Karpas-422 (cell line): ENCODE results near the gene UPF1. TPM values are rescaled to one million over a fixed set of nuclear protein-coding genes. Genes with fewer than 3 reads are reported as not detected.
A peak's percentile ranks its signal among the peaks of the same experiment; 100 is the strongest.

ENCODE experiments used
- DNase-seq: peaks from one replicate; pipeline ENCODE4 v3.0.0-alpha.2; 2015
- H2AFZ ChIP-seq: fragments of 200-600 bp; sonication (generic); 2 replicates; pipeline ENCODE4 v1.6.1; 2014; ENCODE audit warnings: antibody characterized with exemption, low read length, mixed read lengths
- H3K27ac ChIP-seq: fragments of 200-600 bp; sonication (generic); 2 replicates; pipeline ENCODE4 v1.5.1; 2014; ENCODE audit warnings: mild to moderate bottlenecking, low read length, moderate library complexity
- H3K27me3 ChIP-seq: fragments of 200-600 bp; sonication (generic); 2 replicates; pipeline ENCODE4 v1.6.1; 2014; ENCODE audit warnings: low read length, mixed read lengths
- H3K36me3 ChIP-seq: fragments of 200-600 bp; sonication (generic); 2 replicates; pipeline ENCODE4 v1.6.1; 2014; ENCODE audit warnings: low read length, mixed read lengths; ENCODE audit not compliant: insufficient read depth
- H3K4me1 ChIP-seq: fragments of 200-600 bp; sonication (generic); 2 replicates; pipeline ENCODE4 v1.6.1; 2014; ENCODE audit warnings: mild to moderate bottlenecking, low read length, mixed read lengths
- H3K4me2 ChIP-seq: fragments of 200-600 bp; sonication (generic); 2 replicates; pipeline ENCODE4 v1.6.1; 2014; ENCODE audit warnings: low read length, low read depth, mild to moderate bottlenecking; ENCODE audit not compliant: poor library complexity, severe bottlenecking
- H3K4me3 ChIP-seq: fragments of 200-600 bp; sonication (generic); 2 replicates; pipeline ENCODE4 v1.5.1; 2014; ENCODE audit warnings: mild to moderate bottlenecking, antibody characterized with exemption, low read length, mixed read lengths
- H3K79me2 ChIP-seq: fragments of 200-600 bp; sonication (generic); 2 replicates; pipeline ENCODE4 v1.6.1; 2014; ENCODE audit warnings: mild to moderate bottlenecking, low read length, mixed read lengths
- H3K9ac ChIP-seq: fragments of 200-600 bp; sonication (generic); 2 replicates; pipeline ENCODE4 v1.6.0; 2014; ENCODE audit warnings: low read length
- H3K9me2 ChIP-seq: fragments of 200-600 bp; sonication (generic), shearing (Covaris generic); replicated peaks from 2 replicates; pipeline ENCODE4 v1.6.0; 2014; ENCODE audit warnings: mild to moderate bottlenecking, low read length, moderate library complexity; ENCODE audit not compliant: insufficient read depth
- H3K9me3 ChIP-seq: fragments of 300-700, 200-600 bp; sonication (generic); 2 replicates; pipeline ENCODE4 v1.6.1; 2014; ENCODE audit warnings: low read length, mixed read lengths
- H4K20me1 ChIP-seq: fragments of 200-600 bp; sonication (generic); 2 replicates; pipeline ENCODE4 v1.6.1; 2014; ENCODE audit warnings: mild to moderate bottlenecking, antibody characterized with exemption, low read length, low read depth; ENCODE audit not compliant: insufficient read depth
- total RNA-seq: library from RNA; depleted of rRNA; stranded (reverse); fragments of >200 nt; shearing (Covaris generic); gene quantifications from 2 replicates; pipeline ENCODE4 v1.2.3, GENCODE V29; 2014; ENCODE audit warnings: low replicate concordance

UPF1 gene
- total RNA-seq, 1 experiment from 2014 or later = 30.6 TPM

GRCh38 chr19:18886972-18887371, 55.2 kb downstream of the UPF1 start:
- H3K27ac ChIP-seq = no peak overlapping the region
- H3K79me2 ChIP-seq = no peaks in the 10 kb centered on the region
- H3K9ac ChIP-seq = no peak overlapping the region
- no peak for DNase-seq
- no peaks in the 10 kb centered on the region for H4K20me1 ChIP-seq
- H3K4me3 ChIP-seq = no peak overlapping the region
- H3K9me3 ChIP-seq = no peaks in the 10 kb centered on the region
- H2AFZ ChIP-seq = no peak overlapping the region
- H3K4me2 ChIP-seq = no peak overlapping the region
- H3K27me3 ChIP-seq = no peaks in the 10 kb centered on the region
- H3K36me3 ChIP-seq = no peaks in the 10 kb centered on the region
- H3K4me1 ChIP-seq = no peaks in the 10 kb centered on the region
- H3K9me2 ChIP-seq = no peaks in the 10 kb centered on the region

GRCh38 chr19:18889949-18890745, 58.4 kb downstream of the UPF1 start:
- Histone ChIP-seq H3K79me2 (no peaks in the 10 kb centered on the region), H3K4me2 (no peak overlapping the region), H3K27me3 (no peaks in the 10 kb centered on the region), H3K4me3 (no peak overlapping the region), H3K9ac (no peak overlapping the region), H3K9me2 (no peaks in the 10 kb centered on the region), H3K9me3 (no peaks in the 10 kb centered on the region), H3K4me1 (no peaks in the 10 kb centered on the region), H3K27ac (no peak overlapping the region), H2AFZ (no peak overlapping the region), H4K20me1 (no peaks in the 10 kb centered on the region), H3K36me3 (no peaks in the 10 kb centered on the region)
- no peak for DNase-seq

DNA sequence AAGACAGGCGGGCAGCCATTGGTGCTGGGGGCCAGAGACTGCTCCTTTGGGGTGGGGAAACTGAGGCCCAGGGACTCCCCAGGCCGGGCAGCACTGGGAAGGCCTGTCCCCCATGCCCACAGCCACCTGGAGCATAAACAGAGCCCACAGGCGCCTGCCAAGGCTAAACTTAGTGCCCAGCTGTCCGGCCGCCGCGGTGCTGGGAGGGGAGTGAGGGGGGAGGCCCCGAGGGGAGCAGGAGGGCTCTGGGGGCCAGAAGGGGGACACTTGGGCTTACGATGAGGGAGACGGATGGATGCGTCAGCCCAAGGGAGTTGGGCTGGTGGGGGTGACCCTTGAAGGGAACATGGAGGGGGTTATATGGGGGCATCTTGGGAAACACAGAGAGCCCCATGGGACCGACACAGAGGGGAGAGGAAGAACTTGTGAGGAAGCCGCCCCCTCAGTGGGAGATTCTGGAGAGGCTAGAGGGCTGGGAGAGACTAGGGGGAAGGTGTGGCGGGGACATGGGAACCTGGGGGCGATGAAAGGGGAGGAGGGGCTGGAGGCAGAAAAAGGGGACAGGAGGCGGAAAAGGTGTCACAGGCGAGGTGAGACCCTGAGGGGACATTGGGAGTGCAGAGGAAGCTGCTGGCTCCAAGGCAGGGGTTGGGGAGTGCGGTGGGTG, 62.0 kb downstream of the UPF1 start:
- no peak for DNase-seq
- H4K20me1 ChIP-seq = no peaks in the 10 kb centered on the region
- no peak overlapping the region for H3K9ac ChIP-seq
- H3K9me3 ChIP-seq = no peaks in the 10 kb centered on the region
- no peaks in the 10 kb centered on the region for H3K36me3 ChIP-seq
- no peaks in the 10 kb centered on the region for H3K4me1 ChIP-seq
- H3K9me2 ChIP-seq = no peaks in the 10 kb centered on the region
- no peak overlapping the region for H2AFZ ChIP-seq
- no peaks in the 10 kb centered on the region for H3K27me3 ChIP-seq
- no peak overlapping the region for H3K4me2 ChIP-seq
- H3K4me3 ChIP-seq = no peak overlapping the region
- H3K27ac ChIP-seq = no peak overlapping the region
- no peaks in the 10 kb centered on the region for H3K79me2 ChIP-seq

- Histone ChIP-seq H3K9ac (no peak overlapping the region), H2AFZ (no peak overlapping the region)
Observed at GRCh38 chr19:18894254-18895037, 62.7 kb downstream of the UPF1 start.

DNA sequence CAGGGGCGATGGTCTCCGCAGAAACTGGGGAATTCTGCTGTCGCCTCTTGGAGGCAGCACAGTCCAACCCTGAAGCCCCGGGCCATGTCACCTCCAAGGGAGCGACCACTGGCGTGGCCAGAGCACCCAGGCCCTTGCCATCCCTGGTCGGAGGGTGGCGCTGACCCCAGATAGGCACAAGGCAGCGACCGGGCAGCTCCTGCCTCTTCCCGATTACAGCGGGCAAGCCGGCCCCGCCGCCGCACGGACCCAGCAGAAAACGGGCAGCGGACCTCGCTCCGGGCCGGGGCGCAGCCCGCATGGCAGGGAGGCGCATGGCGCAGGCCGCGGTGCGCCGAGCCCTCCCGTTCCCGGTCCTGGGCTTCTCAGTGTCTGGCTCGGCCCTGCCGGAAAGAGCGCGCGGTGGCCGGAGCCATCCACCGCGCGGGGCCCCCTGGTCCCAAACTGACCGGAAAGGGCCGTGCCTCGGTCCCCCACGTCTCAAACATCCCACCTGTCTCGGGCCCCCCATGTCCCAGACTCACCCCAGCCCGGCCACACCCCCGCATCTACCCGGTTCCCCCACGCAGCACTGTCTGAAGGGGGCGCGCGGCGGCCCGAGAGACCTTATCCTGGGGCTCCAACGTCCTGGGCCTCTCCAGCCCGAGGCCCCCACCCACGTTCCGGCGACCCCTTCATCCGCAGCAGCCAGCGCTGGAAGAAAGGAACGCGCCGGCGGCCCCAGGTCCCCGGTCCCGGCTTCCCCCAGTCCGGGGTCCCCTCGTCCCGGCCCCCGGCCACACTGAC, 63.5 kb downstream of the UPF1 start:
- Histone ChIP-seq H4K20me1 (no peaks in the 10 kb centered on the region), H3K4me1 (no peaks in the 10 kb centered on the region), H3K4me3 (no peak overlapping the region), H3K79me2 (no peaks in the 10 kb centered on the region), H3K9me2 (no peaks in the 10 kb centered on the region), H3K27me3 (no peaks in the 10 kb centered on the region), H3K9me3 (no peaks in the 10 kb centered on the region), H3K9ac (no peak overlapping the region), H3K27ac (no peak overlapping the region), H2AFZ (no peak overlapping the region), H3K4me2 (no peak overlapping the region), H3K36me3 (no peaks in the 10 kb centered on the region)
- no peak for DNase-seq

More at GRCh38 chr19:18894254-18895037, 62.7 kb downstream of the UPF1 start:
- no peak overlapping the region for H3K4me3 ChIP-seq
- no peaks in the 10 kb centered on the region for H3K79me2 ChIP-seq
- no peak overlapping the region for H3K27ac ChIP-seq
- no peaks in the 10 kb centered on the region for H4K20me1 ChIP-seq
- no peaks in the 10 kb centered on the region for H3K9me3 ChIP-seq
- DNase-seq = peak; percentile 51
- H3K36me3 ChIP-seq = no peaks in the 10 kb centered on the region
- no peaks in the 10 kb centered on the region for H3K27me3 ChIP-seq
- H3K4me1 ChIP-seq = no peaks in the 10 kb centered on the region
- H3K9me2 ChIP-seq = no peaks in the 10 kb centered on the region
- H3K4me2 ChIP-seq = no peak overlapping the region

- H3K4me3 ChIP-seq = no peak within 1 kb of the TSS
- no peaks in the 10 kb centered on the region for H3K27me3 ChIP-seq
- H3K9ac ChIP-seq = no peak within 1 kb of the TSS
Observed at GRCh38 chr19:18895824-18896341, 64.1 kb downstream of the UPF1 start, which contains the start of gene CERS1. Gene CERS1 (minus strand): TSS chr19:18896158. CDS start chr19:18896072, 86 bp downstream.

DNA sequence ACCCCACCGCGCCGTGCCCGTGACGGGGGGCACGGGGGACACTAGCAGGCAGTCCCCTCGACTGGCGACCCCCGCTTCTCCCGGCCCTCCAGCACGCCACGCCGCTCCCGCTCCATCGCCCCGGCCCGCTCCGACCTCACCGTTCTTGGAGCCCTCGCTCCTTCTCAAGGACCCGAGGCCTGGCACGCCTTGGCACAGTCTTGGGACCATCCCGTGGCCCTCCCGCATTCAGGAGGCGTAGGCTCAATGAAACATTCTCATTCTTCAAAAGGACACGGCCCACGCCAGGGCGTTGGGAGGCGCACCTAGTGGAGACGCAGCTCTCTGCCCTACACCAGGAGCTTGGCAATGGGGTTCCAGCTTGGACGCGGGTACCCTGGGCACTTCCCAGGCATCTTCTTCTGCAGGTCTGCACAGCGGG, 64.7 kb downstream of the UPF1 start:
- no peak overlapping the region for H3K4me2 ChIP-seq
- no peaks in the 10 kb centered on the region for H3K27me3 ChIP-seq
- no peak for DNase-seq

More at GRCh38 chr19:18895824-18896341, 64.1 kb downstream of the UPF1 start, which contains the start of gene CERS1:
- H3K9me2 ChIP-seq = no peaks in the 10 kb centered on the region
- H3K36me3 ChIP-seq = no peaks in the 10 kb centered on the region
- H3K4me2 ChIP-seq = no peak within 1 kb of the TSS
- no peak within 1 kb of the TSS for H2AFZ ChIP-seq
- H3K79me2 ChIP-seq = no peaks in the 10 kb centered on the region
- no peaks in the 10 kb centered on the region for H3K4me1 ChIP-seq
- no peaks in the 10 kb centered on the region for H4K20me1 ChIP-seq
- no peak within 1 kb of the TSS for H3K27ac ChIP-seq
- no peaks in the 10 kb centered on the region for H3K9me3 ChIP-seq
- no peak for DNase-seq

More for the DNA sequence above, 64.7 kb downstream of the UPF1 start:
- no peaks in the 10 kb centered on the region for H3K4me1 ChIP-seq
- H3K9me3 ChIP-seq = no peaks in the 10 kb centered on the region
- H3K79me2 ChIP-seq = no peaks in the 10 kb centered on the region
- no peak overlapping the region for H3K9ac ChIP-seq
- no peak overlapping the region for H3K27ac ChIP-seq
- H3K9me2 ChIP-seq = no peaks in the 10 kb centered on the region
- H3K4me3 ChIP-seq = no peak overlapping the region
- no peak overlapping the region for H2AFZ ChIP-seq
- H3K36me3 ChIP-seq = no peaks in the 10 kb centered on the region
- H4K20me1 ChIP-seq = no peaks in the 10 kb centered on the region
